OCI-LY7 (cell line): ENCODE results near the gene PPP1R12C. TPM values are rescaled to one million over a fixed set of nuclear protein-coding genes. Genes with fewer than 3 reads are reported as not detected.

Experiments used
- BruUV-seq: library from RNA; stranded (reverse); fragments of 400-500 nt; replicated peaks from 2 replicates; lab custom pipeline; 2021; lab: Mats Ljungman, UMichigan
- CTCF ChIA-PET: fragments of 300-600 bp; sonication (Branson Sonifier 250); formaldehyde crosslinking; loops from one replicate; lab custom pipeline; 2022; ENCODE audit warnings: antibody characterized with exemption; ENCODE audit not compliant: unreplicated experiment; lab: Charles Lee
- POLR2A ChIA-PET: fragments of 300-600 bp; sonication (Branson Sonifier 250); formaldehyde crosslinking; loops from one replicate; lab custom pipeline; 2022; ENCODE audit warnings: antibody characterized with exemption; lab: Charles Lee
- DNase-seq: peaks from one replicate; pipeline ENCODE4 v3.0.0-alpha.2; 2015; ENCODE audit warnings: low spot score
- H2AFZ ChIP-seq: fragments of 200-600 bp; sonication (generic), shearing (Covaris generic); 2 replicates; pipeline ENCODE4 v1.6.1; 2014; ENCODE audit warnings: mild to moderate bottlenecking, antibody characterized with exemption, low read length, moderate library complexity
- H3K27ac ChIP-seq: fragments of 200-600 bp; sonication (generic); 2 replicates; pipeline ENCODE4 v1.5.1; 2014; ENCODE audit warnings: mixed run types, low read depth, mild to moderate bottlenecking, moderate library complexity, low read length, inconsistent platforms; ENCODE audit not compliant: poor library complexity, severe bottlenecking
- H3K36me3 ChIP-seq: fragments of 200-600 bp; sonication (generic); 2 replicates; pipeline ENCODE4 v1.6.1; 2014; ENCODE audit warnings: mild to moderate bottlenecking, antibody characterized with exemption, low read length, moderate library complexity, mixed read lengths; ENCODE audit not compliant: insufficient read depth
- H3K4me1 ChIP-seq: fragments of 200-600 bp; sonication (generic); 2 replicates; pipeline ENCODE4 v1.5.1; 2014; ENCODE audit warnings: mild to moderate bottlenecking, low read length; ENCODE audit not compliant: insufficient read depth, poor library complexity, severe bottlenecking
- H3K4me2 ChIP-seq: fragments of 200-600 bp; sonication (generic); 2 replicates; pipeline ENCODE4 v1.6.1; 2014; ENCODE audit warnings: mild to moderate bottlenecking, low read length
- H3K4me3 ChIP-seq: fragments of 200-600 bp; sonication (generic); 2 replicates; pipeline ENCODE4 v1.5.1; 2014; ENCODE audit warnings: mild to moderate bottlenecking, low read depth, low read length; ENCODE audit not compliant: poor library complexity, severe bottlenecking
- H3K79me2 ChIP-seq: fragments of 200-600 bp; sonication (generic); 2 replicates; pipeline ENCODE4 v1.6.1; 2016; ENCODE audit warnings: low read depth, mild to moderate bottlenecking, low read length, moderate library complexity, mixed read lengths; ENCODE audit not compliant: insufficient read depth
- H3K9me2 ChIP-seq: fragments of 200-600 bp; sonication (generic); 2 replicates; pipeline ENCODE4 v1.6.1; 2016; ENCODE audit warnings: mild to moderate bottlenecking, low read length, mixed read lengths; ENCODE audit not compliant: insufficient read depth
- H3K9me3 ChIP-seq: fragments of 200-600 bp; sonication (generic); 2 replicates; pipeline ENCODE4 v1.6.1; 2014; ENCODE audit warnings: mild to moderate bottlenecking, mixed run types, low read length, mixed read lengths
- H4K20me1 ChIP-seq: fragments of 200-600 bp; sonication (generic); 2 replicates; pipeline ENCODE4 v1.6.1; 2014; ENCODE audit warnings: mild to moderate bottlenecking, antibody characterized with exemption, low read length, moderate library complexity, mixed read lengths; ENCODE audit not compliant: insufficient read depth
- CTCF ChIP-seq: fragments of 200-600 bp; sonication (generic); conservative IDR thresholded peaks from 2 replicates; pipeline ENCODE4 v1.5.1; 2014; ENCODE audit warnings: mild to moderate bottlenecking, antibody characterized with exemption, low read length, moderate library complexity, mixed read lengths
- EZH2phosphoT487 ChIP-seq: fragments of 200-600 bp; sonication (generic); IDR thresholded peaks from 2 replicates; pipeline ENCODE4 v1.6.1; 2018; ENCODE audit warnings: low read depth, borderline replicate concordance, mild to moderate bottlenecking, mixed run types, antibody characterized with exemption, low read length, moderate library complexity, mixed read lengths
- intact Hi-C: fragments of 100-400 bp; cut with micrococcal nuclease; formaldehyde crosslinking; loops from one replicate; pipeline ENCODE4 v1.10.0; 2022; ENCODE audit not compliant: unreplicated experiment
- total RNA-seq, 2 experiments: library from RNA; depleted of rRNA in 1 of 2; stranded (reverse); fragments of >200 nt in 1 of 2; shearing (Covaris generic) in 1 of 2; gene quantifications; 2 replicates each; pipeline ENCODE4 v1.2.3, GENCODE V29; 2014 to 2022

PPP1R12C gene
- total RNA-seq, 2 experiments from 2014 or later: 177 to 211 TPM

- BruUV-seq: no TSS peak
- intact Hi-C loops: no loop called here
Observed at GRCh38 chr19:55050749-55051532, 66.5 kb downstream of the PPP1R12C start.

GRCh38 chr19:55048446-55048845 is 69.0 kb downstream of the PPP1R12C start:
- intact Hi-C loops: no loop called here
- BruUV-seq: no TSS peak
- H3K4me3 ChIP-seq: no peak overlapping the region
- no peak overlapping the region for H2AFZ ChIP-seq
- POLR2A ChIA-PET: no interaction called here
- H3K9me2 ChIP-seq: no peaks in the 10 kb centered on the region
- no peak for DNase-seq
- peaks cover 88% of the 10 kb centered on the region for H3K36me3 ChIP-seq
- H3K9me3 ChIP-seq: no peaks in the 10 kb centered on the region
- TF ChIP-seq CTCF (no peak), EZH2phosphoT487 (no peak)
- H3K79me2 ChIP-seq: no peaks in the 10 kb centered on the region
- H3K27ac ChIP-seq: no peak overlapping the region
- no peaks in the 10 kb centered on the region for H4K20me1 ChIP-seq
- no peak overlapping the region for H3K4me2 ChIP-seq
- no peaks in the 10 kb centered on the region for H3K4me1 ChIP-seq
- CTCF ChIA-PET: no interaction called here

More at GRCh38 chr19:55050749-55051532, 66.5 kb downstream of the PPP1R12C start:
- ChIA-PET CTCF (no interaction called here), POLR2A (no interaction called here)
- Histone ChIP-seq H3K27ac (no peak overlapping the region), H3K4me3 (no peak overlapping the region), H3K4me1 (no peaks in the 10 kb centered on the region), H4K20me1 (no peaks in the 10 kb centered on the region), H3K36me3 (peaks cover 90% of the 10 kb centered on the region), H3K79me2 (no peaks in the 10 kb centered on the region), H3K9me2 (no peaks in the 10 kb centered on the region), H3K9me3 (no peaks in the 10 kb centered on the region), H2AFZ (no peak overlapping the region), H3K4me2 (no peak overlapping the region)
- no peak for TF ChIP-seq CTCF
- no peak for TF ChIP-seq EZH2phosphoT487
- DNase-seq: no peak

GRCh38 chr19:55047951-55048350 is 69.5 kb downstream of the PPP1R12C start:
- Histone ChIP-seq H4K20me1 (no peaks in the 10 kb centered on the region), H3K9me3 (no peaks in the 10 kb centered on the region), H3K9me2 (no peaks in the 10 kb centered on the region), H3K4me2 (no peak overlapping the region), H3K27ac (no peak overlapping the region), H3K4me1 (no peaks in the 10 kb centered on the region), H3K79me2 (no peaks in the 10 kb centered on the region), H3K36me3 (peaks cover 86% of the 10 kb centered on the region), H2AFZ (no peak overlapping the region), H3K4me3 (no peak overlapping the region)
- ChIA-PET POLR2A (no interaction called here), CTCF (no interaction called here)
- no peak for TF ChIP-seq EZH2phosphoT487
- TF ChIP-seq CTCF: no peak
- intact Hi-C loops: no loop called here
- DNase-seq: no peak
- no TSS peak for BruUV-seq
